Raji (cell line): Measurements from ENCODE around the gene AADAT.

ENCODE experiments used
- POLR2A ChIP-seq: IDR thresholded peaks from 2 replicates; pipeline ENCODE4 v1.6.1; 2011; ENCODE audit warnings: low read depth, low read length, control low read depth; ENCODE audit not compliant: insufficient read depth

AADAT gene

DNA sequence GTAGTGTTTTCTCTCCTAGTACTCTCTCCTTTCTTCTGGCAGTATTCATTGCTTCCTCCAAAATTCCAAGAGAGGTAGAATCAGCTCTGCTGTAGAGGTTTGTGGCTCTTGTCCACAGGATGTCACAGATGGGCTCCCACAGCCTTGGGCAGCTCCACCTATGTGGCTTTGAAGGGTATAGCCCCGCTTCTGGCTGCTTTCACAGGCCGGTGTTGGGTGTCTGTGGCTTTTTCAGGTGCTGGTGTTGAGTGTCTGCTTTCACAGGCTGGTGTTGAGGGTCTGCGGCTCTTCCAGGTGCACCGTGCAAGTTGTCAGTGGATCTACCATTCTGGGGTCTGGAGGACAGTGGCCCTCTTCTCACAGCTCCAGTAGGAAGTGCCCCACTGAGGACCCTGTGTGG is 7.9 kb upstream of the AADAT start:
- TF ChIP-seq POLR2A = no peak

DNA sequence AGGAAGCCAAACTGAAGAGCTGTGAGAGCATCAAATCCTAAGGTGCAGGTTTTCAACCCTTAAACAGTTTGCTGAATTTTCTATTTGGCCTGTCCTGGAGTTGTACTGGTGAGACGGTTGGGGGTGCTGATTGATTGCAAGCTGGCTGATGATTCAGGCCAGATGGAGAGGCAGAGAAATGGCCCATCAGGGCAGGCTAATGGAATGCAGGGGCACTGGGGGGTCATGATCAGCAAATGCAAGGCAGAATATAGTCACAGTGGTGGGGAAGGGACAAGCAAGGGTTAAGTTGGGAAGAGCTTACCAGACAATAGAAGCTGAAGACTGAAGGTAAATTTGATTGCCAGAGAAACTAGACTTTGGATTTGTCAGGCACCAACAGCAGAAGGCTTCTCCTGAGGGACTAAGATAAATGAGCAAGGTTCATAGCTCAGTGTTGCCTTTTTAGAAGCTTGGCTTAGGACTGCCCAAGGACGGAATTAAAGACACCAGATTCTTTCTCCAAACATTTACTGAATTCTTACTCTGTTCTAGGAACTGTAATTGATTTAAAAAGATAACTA is 4.3 kb upstream of the AADAT start:
- TF ChIP-seq POLR2A = no peak

DNA sequence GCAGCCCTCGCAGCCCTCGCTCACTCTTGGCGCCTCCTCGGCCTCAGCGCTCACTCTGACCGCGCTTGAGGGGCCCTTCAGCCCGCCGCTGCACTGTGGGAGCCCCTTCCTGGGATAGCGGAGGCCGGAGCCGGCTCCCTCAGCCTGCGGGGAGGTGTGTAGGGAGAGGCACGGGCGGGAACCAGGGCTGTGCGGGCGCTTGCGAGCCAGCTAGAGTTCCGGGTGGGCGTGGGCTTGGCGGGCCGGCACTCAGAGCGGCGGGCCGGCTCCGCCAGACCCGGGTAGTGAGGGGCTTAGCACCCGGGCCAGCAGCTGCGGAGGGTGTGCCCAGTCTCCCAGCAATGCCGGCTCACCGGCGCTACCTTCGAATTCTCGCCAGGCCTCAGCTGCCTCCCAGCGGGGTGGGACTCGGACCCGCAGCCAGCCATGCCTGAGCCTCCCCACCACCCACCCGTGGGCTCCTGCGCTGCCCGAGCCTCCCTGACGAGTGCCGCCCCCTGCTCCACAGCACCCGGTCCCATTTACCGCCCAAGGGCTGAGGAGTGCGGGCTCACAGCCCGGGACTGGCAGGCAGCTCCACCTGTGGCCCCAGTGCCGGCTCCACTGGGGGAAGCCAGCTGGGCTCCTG is 1.4 kb upstream of the AADAT start:
- no peak for TF ChIP-seq POLR2A

DNA sequence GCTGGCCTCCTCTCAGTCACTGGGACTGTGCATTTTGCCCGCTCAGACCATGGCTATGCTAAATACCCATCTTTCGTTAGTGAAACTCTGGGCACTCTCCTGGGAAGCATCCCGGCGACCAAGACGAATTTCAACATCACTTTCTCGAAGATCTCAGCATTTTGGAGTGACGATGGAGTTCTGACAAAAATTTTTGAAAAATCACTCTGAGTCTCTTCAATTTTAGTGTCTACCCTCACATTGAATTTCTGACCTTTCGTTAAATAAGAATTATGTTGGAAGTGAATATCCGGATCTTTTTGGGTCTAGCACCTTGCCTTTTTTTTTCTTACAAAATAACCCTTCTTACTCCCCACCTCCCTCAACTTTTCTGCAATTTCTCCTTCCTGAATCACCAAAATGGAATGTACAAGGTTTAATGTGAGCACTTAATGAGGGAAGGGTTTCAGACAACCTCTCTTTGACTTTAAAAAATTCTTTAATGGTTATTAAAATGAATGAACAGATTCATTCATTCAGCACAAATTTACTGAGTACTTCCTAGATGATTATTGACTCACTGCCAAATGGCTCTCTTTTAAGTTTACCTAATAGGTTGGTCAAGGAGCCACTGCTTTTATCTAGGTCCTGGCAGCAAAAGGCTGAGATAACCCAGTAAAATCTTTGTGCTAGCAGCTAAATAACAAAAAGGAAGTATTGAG is 746 bp upstream of the AADAT start:
- TF ChIP-seq POLR2A = no peak

DNA sequence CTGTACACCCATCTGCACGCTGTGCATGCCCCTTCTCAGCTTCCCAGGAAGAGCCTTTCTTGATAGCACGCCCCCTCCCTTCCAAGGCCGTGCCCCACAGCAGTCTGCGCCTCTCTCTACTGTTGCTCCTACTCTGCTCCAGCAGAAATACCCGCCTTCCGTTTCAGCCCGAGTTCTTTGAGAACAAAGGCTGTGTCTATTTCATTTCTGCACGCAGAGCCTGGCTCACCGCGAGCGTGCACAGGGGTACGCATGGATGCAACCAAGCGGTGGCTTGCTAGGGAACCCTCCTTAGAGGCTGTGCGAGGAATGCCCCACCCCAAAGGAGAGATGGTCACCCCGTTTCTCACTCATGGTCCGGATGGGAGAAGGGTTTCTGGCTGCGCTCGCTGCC is 485 bp downstream of the AADAT start:
- TF ChIP-seq POLR2A = no peak

DNA sequence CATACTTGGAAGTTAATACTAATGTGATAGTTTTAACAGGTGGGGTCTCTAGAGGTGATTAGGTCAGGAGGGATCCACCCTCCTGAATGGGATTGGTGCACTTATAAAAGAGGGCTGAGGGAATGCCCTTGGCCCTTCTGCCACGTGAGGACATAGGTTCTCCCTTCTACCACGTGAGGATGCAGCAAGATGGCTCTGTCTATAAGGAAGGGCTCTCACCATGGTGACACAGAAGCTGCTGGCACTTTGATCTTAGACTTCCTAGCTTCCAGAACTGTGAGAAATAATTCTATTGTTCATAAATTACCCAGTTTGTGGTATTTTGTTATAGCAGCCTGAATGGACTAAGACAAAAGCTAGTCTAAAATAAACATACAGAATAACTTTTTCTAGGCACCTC is 1.0 kb downstream of the AADAT start:
- no peak for TF ChIP-seq POLR2A

DNA sequence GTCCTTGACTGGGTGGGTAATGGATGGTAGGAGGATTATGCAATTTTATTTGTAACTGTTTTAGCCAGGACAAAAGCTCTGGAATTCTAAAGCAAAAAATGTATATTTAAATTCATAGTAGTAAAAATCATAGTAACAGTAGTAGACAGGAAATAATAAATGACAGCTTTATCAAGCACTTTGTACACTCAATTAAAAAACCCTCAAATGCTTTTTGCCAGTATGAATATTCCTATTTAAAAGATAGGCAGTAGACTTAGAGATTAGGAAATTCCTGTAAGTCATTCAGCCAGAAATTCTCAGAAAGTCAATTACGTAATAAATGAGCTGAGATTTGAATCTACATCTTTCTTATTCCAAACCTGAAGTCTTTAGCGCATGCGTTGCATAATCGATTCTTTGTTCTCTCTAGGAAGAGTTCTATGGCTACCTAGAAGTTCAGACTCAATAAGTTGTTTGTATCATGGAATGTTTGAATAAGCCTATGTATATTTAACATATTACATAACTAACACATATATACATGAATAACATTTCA is 2.5 kb downstream of the AADAT start:
- TF ChIP-seq POLR2A = no peak

DNA sequence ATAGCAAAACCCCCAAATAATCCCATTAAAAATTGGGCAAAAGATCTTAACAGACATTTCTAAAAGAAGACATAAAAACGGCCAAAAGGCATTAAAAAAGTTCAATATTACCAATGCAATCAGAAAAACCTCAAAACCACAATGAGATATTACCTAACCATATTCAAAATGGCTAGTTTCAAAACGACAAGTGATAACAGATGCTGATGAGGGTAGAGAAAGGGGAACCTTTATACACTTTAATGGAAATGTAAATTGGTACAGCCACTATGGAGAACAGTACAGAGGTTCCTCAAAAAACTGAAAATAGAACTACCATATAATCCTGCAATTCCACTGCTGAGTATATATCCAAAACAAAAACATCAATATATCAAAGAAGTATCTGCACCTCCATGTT is 6.2 kb downstream of the AADAT start:
- TF ChIP-seq POLR2A = no peak

DNA sequence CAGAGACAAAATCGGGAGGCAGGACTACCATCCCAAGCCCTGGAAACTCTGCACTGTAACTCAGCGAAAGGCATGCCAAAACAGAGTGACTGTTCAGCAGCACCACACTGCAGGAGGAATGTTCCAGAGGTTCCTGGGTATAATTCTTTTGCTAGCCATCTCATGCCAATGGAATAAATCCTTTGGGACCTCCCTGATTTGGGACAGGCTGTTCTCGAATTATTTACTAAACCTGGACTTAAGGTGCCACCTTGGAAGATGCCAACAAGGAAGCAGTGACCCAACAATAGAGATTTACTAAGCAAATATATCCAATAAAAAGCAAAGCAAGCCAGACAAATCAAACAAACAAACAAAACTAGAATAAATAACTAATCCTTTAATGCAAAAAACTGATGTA is 9.3 kb downstream of the AADAT start:
- no peak for TF ChIP-seq POLR2A

DNA sequence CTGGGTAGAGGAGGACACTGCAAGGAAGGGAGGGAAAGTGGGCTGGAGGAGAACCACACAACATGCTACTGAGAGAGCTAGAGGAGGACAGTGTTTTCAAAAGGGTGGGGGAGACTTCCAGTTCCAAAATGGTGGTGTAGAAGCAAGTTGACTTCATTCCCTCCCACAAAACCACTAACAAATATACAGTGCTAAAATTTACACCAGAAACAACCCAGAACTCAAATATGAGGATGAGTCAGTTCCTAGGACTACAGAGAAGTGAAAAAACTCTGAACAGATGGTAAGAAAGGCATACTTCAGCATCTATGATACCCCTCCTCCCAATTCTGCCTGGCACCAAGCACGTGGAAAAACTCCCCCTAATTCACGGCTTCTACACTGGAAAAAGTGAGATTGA is 9.8 kb downstream of the AADAT start:
- no peak for TF ChIP-seq POLR2A

DNA sequence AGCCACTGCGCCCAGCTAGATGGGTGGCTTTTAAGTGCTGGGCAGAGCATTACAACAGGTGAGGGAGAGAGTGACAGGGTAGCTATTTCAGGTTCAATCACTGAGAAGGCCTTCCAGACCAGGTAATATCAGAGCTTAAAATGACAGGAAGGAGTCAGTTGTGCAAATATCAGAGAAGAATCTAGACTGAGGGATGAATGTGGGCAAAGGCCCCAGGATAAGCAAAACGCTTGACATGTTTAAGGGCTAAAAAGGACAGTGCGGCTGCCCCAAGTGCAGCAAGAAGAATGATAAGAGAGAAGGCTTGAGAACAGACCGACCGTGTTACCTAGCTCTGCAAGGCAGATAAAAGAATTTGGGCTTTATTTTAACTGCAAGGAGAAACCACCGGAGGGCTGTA is 18.6 kb downstream of the AADAT start:
- no peak for TF ChIP-seq POLR2A

DNA sequence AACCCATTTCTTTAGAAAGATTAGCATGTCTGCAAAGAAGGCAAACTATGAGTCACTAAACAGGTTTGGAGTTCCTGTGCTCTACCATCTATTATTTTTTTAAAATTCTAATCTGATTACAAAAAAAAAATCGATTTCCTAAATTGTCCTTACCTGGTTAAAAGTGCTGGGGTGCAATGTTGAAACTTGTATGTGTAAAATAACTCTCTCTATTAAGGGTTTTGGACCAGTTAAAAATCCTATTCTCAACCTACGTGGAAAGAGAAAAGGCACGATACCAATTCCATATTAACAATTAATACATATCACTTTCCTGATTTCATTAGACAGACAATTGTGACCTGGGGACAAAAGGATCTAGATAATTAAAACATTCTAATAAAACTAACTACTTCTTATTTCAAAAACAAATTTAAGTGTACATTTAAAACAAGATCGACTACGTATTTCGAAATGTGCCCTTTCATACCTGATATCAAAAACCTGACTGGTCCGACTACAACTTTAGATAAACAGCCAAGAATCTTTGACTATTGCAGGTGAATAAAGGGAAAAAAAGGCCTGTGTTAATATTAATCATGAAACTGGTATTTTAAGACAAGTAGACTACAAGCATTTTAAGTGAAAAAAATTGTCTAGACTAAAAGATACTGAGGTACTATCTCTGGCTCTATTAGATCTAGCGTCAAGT is 21.2 kb downstream of the AADAT start:
- no peak for TF ChIP-seq POLR2A

DNA sequence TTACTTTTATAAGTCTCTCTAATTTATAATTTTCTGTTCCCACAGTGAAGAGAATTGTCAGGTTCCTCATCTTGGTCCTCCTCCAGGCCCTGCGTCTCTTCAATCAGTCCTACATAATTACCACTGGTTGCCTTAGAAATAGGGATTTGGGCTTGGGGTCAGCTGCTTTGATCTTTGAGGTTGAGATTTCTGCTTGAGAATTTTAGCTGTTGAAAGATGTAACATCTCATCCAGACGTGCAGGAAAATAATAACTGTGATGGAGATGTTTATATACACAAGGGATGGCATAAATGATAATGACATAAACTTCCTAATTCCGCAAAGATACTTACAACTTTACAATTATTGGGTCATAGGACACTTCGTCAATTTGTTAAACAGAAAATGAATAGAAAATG is 30.3 kb downstream of the AADAT start:
- TF ChIP-seq POLR2A = no peak

DNA sequence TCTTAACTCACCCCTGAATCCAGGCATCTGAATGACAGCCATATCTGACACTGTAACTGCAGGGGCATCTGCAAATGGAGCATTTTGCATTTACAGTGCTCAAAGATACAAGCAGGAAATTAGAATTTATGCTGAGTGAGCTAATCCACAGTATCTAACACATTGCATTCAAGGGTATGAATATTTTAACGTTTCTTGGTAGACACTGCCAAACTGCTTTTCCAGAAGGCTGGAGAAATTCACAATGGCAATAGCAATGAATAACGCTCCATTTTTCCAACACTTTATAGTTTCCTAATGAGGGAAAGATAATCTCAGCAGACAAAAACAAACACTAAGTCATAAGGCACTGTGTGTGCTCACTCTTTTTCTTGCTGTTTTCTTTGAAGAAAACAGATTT is 30.9 kb downstream of the AADAT start:
- no peak for TF ChIP-seq POLR2A

DNA sequence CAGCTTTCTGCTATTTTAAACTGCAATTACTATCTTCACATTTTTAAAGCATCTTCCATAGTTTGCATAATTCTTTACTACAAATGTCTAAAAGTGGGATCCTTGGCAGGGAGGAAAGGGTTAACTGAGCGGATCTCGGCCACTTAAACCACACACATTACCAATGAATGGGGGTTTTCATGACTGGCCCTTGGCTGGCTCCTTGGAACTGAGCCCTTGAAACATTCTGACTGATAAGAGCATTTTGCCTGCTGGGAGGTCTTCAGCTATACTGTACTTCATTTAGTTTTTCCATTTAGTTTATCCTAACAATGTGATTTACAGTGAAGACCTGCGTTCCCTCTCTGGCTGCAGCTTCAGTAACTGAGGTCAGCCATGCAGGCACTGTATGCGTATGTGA is 31.9 kb downstream of the AADAT start:
- no peak for TF ChIP-seq POLR2A

DNA sequence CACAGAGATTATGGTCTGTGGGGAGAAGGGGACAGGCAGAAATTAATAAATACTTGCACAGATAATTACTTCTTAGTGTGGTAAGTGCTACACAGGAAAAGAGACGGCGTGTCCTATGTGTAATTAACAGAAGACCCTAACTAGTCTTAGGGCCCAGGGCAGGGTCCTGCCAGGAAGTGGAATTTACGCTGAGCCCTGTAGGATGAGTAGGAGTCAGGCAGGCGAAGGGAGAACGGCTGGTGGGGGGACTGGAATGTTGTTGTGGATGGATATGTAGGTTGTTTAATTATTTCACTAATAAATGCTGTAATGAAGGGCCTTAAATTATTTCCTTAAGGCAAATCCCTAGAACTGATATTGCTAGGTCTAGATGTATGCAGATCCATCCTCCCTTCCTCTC is 36.8 kb downstream of the AADAT start:
- no peak for TF ChIP-seq POLR2A
